IPS DF 19.7 (cell line): ENCODE data around the gene LRRC36.

Experiments
- DNase-seq: peaks from one replicate; pipeline ENCODE4 v3.0.0-alpha.2; 2013; ENCODE audit warnings: low read depth, low spot score

Gene LRRC36, protein sequence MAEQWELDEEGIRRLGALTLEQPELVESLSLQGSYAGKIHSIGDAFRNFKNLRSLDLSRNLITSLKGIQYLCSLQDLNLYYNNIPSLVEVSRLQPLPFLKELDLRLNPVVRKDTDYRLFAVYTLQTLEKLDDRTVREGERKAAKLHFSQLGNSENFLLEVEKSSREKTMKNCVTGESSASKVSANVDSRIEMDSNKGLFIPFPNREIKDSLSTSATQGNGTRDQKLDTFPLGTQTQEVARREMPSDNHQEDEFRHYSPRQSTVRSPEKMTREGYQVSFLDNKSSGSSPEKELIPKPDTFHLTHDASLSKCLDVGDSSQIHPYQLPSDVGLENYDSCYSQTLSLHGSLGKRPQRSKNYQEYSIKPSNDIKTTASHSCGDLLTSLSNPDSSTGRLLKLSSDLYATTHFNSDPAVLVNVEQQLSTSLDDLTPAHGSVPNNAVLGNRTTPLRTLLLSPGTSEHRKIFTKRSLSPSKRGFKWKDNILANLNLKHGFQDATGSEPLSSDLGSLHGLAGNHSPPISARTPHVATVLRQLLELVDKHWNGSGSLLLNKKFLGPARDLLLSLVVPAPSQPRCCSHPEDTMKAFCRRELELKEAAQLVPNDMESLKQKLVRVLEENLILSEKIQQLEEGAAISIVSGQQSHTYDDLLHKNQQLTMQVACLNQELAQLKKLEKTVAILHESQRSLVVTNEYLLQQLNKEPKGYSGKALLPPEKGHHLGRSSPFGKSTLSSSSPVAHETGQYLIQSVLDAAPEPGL

DNA sequence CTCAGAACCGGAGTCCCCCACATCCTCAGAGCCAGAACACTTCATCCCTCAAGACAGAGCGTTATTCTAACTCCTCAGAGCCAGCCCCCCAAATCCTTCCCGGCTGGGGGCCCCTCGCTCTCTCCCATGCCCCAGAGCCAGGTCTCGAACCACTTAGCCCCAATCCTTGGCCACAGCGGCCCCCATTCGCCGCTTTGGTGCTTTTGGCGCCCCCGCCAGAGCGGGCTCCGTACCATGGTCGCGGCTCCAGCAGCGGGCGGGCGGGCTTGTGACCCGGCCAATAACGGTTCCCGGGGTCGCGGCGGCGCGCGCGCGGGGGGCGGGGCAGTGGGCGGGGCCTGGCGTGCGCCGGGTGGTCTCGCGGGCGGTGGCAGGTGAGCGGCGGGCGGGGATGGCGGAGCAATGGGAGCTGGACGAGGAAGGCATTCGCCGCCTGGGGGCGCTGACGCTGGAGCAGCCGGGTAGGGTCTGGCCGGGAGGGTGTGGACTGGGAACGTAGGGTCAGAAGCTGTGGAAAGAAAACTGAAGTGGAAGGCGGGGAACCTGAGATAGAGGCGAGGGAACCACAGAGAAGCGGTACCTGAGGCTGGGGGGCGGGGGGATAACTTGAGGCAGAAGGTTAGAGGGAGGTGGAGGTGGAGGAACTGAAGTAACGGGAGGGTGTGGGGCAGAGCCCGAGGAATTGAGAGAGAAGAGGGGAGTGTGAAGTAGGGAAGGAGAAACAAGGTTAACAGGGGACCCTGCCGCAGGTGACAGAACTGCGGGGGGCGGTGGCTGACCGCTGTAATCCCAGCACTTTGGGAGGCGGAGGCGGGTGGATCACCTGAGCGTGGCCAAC lies at the start of gene LRRC36, which contains the start of gene KCTD19:
LRRC36 (plus strand) TSS at position 344 of the 838 bp plus-strand sequence; CDS start at position 392, 48 bp downstream.
KCTD19 (minus strand) TSS at position 270 of the 838 bp plus-strand sequence; CDS start at position 236, 34 bp downstream.
- DNase-seq: peak; percentile 67

DNA sequence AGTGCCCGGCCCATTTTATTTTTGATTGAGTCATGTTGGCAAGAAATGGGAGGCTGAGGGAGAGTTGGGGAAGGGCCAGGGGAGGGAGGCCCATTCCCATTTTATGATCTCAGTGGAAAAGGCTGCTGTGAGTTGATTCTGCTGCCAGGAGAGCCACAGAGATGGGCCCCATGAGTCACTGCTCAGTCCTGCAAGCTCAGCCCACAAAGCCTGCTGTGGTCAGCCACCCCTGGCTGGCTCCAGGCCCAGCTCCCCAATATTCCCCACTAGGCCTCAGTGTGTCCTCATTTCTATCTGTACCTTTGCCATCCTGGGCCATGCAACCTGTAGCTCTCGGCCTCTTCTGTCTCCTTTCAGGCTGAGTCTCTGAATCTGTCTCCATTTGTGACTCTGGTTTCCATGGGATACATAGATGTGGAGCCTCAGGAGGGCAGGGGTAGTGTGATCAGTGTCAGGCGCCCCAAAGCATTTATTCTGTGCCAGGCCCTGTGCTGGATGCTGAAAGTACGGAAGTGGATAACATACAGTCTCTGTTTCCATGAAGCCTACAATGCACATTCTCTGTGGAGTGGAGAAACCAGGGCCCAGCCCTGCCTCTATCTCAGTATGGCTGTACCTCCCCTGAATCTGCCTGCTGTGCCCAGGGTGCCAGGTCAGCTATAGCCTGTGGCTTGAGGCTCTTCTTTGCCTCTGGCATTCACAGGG lies 49.2 kb upstream of the LRRC36 start:
- no peak for DNase-seq

DNA sequence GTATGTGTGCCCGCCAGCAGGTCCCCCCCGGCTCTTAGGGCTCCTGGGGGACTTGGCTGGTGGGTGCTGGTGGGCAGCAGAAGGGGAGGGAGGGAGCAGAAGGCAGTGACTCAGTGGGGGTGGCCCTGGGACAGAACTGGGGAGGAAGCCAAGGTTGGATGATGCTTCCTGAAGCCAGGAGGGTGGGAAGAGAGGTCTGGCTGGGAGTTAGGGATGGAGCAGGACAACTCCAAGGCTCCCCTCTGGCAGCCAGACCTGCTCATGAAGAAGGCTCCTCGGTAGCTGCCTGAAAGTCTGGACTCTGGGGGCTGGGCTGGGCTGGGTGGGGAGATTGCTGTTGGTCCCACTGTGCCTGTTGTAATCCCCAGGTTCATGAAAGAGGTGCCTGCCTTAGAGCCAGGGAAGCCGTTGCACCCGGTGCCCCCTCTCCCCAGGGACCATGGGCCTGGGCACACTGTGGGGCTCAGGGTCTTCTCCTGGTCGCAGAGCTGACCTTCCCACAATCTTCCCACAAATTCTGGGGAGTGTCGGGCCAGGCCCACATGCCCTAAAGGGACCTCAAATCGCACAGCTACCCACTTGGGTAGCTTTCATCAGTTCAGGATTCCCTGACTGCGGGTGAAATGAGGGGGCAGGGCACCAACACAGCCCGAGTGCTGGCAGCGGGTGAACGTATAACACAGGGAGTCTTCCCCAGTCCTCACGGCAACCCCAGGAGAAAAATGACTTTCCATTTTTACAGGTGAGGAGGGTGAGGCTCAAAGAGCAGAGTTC lies 48.4 kb upstream of the LRRC36 start:
- DNase-seq: no peak

DNA sequence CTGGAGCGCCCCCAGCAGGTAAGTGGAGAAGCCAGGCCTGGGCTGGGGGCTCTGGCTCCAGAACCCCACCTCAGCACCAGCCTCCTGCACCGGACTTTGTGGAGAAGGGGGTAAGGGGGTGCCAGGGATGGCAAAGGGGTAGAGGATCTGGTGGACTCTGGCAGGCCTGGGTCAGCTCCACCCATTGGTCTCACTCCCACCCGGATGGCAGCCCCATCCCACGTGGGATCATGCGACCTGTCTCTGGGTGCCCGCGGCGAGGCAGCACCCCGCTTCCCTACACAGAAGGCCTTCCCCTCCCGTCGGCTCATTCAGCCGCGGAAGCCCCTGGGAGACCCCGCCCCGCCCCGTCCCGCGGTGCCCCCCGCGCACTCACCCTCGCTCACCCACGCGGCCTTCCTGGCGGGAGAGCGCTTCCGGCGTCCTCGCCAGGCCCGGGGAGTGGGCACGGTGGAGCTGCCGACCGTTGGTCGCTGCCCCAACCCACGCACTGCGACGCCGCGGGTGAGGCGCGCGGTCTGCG lies 47.8 kb upstream of the LRRC36 start:
- DNase-seq: no peak

DNA sequence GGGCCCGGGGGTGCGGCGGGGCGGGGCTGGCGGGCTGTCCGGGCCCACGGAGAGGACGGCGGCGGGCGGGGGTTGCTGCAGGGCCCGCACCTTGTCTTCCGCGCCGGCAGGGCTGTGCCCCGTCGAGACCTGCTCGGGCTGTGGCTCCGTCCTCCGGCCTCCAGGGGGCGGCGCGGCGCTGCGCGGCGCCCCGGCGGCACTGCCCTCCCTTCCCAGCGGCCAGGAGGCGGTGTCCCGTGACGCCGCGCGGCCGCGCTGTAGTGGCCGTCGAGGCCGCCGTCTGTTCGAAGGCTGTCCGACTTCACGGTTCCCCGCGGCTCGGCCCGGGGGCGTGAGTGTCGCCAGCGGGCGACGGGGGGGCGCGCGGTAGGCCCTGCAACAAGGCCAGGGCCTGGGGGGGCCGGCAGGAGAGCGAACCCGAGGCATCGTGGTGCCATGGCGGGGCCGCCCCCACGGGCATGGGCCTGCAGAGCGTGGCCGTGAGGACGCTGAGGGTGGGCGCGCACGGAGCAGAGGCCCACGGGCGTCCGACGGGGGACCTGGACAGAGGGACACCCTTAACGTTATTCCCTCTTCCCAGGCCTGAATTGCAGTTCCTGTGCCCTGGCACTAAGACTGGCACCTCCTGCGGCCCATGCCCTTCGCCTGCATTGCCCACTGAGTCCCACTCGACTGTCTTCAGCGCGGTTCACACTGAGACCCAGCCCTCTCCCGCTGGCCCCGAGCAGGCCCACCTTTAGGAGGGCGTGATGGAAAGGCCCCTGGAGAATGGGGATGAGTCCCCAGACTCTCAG lies 47.1 kb upstream of the LRRC36 start, which contains the start of gene PLEKHG4:
PLEKHG4 (plus strand) TSS at position 237 of the 794 bp plus-strand sequence; CDS start at position 750, 513 bp downstream.
- DNase-seq: no peak

DNA sequence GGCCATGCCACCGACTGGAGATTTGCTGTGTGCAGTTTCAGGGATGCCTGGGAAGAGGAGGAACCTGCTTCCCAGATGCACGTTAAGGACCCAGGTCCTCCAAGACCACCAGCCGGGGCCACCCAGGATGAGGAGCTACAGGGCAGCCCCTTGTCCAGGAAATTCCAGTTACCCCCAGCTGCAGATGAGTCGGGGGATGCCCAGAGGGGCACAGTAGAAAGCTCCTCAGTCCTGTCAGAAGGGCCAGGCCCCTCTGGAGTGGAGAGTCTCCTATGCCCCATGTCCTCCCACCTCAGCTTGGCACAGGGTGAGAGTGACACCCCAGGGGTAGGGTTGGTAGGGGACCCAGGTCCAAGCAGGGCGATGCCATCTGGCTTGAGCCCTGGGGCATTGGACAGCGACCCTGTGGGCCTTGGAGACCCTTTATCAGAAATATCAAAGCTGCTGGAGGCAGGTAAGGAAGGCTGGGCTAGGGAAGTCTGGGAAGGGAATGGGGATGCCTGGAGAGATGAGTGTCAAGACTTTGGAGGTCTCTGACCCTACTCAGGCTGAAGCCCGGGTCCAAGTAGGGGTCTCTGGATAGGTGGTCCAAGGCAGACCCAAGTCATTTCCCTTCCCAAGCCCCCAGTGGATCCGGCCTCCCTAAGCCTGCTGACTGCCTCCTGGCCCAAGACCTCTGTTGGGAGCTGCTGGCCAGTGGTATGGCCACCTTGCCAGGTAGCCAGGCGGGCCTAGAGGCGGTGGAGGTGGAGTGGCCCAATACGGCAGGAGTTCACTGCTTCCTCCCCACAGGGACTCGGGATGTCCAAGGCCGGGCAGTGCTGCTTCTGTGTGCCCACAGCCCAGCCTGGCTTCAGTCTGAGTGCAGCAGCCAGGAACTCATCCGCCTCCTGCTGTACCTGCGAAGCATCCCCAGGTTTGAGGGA lies 46.3 kb upstream of the LRRC36 start:
- DNase-seq: no peak

DNA sequence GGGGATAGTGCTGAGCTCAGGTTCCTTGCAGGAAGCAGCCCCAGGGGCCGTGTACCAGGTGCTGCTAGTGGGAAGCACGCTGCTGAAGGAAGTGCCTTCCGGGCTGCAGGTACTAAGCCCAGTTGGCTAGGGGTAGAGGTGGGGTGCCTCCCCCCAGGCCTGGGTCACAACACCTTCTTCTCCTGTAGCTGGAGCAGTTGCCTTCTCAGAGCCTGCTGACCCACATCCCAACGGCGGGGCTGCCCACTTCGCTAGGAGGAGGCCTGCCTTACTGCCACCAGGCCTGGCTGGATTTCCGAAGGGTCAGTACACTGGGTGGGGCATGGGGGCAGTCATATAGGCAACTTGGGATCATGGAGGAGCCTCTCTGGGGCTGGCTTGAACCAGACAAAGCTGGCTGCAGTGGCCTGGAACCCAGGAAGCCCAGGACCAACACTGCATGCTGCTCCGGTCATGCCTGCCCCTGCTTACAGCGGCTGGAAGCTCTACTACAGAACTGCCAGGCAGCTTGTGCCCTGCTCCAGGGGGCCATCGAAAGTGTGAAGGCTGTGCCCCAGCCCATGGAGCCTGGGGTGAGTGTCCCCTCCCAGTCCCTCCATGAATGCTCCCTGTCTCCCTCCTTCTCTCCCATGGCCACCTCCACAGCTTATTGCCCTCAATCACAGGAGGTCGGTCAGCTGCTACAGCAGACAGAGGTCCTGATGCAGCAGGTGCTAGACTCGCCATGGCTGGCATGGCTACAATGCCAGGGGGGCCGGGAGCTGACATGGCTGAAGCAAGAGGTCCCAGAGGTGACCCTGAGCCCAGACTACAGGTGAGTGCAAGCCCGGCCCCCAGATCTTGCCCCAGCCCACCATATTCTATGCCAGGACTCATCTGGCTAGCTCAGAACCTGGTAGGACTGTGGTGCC lies 44.8 kb upstream of the LRRC36 start:
- no peak for DNase-seq

DNA sequence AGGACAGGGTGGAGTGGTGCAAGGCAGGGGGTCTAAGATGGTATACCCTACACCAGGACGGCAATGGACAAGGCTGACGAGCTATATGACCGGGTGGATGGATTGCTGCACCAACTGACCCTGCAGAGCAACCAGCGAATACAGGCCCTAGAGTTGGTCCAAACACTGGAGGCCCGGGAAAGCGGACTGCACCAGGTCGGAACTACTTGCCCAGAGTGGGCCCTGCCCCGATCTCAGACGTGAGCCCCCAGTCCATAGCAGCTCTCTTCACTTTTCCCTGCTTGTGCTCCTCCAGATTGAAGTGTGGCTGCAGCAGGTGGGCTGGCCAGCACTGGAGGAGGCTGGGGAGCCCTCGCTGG lies 44.2 kb upstream of the LRRC36 start:
- DNase-seq: no peak

DNA sequence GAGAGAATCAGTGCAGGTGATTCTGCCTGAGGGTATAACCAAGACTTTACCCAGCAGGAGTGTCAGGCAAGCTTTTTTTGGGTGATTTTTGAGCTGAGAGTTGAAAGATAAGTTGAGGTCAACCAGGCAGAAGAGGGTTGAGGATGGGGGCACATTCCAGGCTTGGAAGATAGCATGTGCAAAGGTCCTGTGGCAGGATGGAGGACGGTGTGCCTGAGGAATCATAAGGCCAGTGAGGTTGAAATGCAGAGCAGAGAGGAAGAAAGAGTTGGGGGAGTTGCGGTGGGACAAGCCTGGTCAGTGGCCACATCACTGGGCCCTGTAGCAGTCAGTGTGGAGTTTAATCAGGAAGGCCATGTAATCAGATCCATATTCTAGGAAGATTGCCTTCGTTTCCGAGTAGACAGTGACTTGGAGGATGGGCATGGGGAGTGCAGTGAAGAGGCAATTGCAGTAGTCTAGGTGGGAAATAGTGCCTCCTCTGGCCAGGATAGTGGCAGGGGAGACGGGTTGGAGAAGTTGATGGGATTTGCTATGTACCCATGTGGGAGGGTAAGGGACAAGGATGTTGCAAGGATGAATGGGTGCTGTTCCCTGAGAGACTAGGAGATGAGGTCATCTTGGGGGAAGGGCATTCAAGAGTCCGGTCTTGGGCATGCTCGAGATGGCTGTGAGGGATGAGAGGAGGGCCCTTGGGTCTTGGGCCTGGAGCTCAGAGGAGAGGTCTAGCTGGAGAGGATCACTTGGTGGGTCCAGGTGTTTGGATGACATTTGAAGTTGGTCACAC lies 43.4 kb upstream of the LRRC36 start:
- no peak for DNase-seq

DNA sequence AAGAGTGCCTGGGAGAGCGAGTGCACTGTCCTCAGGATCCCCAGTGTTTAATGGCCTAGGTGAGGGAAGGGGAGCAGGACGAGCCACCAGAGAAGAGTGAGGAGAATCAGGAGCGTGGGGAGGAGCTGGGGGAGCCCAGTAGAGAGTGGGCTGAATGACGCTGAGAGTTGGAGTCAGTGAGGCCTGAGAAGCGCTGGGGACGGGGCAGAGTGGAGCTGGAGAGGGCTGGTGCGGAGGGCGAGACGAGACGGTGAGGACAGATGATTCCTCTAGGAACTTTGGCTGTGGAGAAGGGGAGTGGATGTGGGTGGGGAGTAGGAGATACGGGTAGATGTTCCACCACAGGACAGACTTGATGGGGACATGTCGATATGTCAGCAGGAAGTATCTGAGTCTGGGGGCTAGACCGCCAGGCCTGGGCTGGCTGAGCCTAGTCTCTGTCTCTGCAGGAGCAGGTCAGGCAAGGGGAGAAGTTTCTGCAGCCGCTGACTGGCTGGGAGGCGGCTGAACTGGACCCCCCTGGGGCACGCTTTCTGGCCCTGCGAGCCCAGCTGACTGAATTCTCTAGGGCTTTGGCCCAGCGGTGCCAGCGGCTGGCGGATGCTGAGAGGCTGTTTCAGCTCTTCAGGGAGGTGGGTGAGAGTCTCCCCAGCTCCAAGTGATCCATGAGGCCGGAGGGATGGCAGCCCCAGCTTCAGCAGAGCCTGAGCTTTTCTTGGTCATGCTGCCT lies 42.6 kb upstream of the LRRC36 start:
- DNase-seq: no peak

DNA sequence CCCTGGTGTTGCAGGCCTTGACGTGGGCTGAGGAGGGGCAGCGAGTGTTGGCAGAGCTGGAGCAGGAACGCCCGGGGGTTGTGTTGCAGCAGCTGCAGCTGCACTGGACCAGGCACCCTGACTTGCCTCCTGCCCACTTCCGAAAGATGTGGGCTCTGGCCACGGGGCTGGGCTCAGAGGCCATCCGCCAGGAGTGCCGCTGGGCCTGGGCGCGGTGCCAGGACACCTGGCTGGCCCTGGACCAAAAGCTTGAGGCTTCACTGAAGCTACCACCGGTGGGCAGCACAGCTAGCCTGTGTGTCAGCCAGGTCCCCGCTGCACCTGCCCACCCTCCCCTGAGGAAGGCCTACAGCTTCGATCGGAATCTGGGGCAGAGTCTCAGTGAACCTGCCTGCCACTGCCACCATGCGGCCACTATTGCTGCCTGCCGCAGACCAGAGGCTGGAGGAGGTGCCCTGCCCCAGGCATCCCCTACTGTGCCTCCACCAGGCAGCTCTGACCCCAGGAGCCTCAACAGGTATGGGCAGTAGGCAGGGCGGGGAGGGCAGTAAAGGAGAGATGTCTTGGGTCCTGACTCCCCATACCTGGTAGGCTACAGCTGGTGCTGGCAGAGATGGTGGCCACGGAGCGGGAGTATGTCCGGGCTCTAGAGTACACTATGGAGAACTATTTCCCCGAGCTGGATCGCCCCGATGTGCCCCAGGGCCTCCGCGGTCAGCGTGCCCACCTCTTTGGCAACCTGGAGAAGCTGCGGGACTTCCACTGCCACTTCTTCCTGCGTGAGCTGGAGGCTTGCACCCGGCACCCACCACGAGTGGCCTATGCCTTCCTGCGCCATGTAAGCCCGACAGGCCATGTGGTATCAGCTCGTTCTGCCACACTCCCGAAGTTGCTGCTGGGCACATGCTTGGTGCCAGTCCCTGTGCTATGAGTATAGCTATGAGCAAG lies 41.6 kb upstream of the LRRC36 start:
- peak; percentile 45 for DNase-seq

DNA sequence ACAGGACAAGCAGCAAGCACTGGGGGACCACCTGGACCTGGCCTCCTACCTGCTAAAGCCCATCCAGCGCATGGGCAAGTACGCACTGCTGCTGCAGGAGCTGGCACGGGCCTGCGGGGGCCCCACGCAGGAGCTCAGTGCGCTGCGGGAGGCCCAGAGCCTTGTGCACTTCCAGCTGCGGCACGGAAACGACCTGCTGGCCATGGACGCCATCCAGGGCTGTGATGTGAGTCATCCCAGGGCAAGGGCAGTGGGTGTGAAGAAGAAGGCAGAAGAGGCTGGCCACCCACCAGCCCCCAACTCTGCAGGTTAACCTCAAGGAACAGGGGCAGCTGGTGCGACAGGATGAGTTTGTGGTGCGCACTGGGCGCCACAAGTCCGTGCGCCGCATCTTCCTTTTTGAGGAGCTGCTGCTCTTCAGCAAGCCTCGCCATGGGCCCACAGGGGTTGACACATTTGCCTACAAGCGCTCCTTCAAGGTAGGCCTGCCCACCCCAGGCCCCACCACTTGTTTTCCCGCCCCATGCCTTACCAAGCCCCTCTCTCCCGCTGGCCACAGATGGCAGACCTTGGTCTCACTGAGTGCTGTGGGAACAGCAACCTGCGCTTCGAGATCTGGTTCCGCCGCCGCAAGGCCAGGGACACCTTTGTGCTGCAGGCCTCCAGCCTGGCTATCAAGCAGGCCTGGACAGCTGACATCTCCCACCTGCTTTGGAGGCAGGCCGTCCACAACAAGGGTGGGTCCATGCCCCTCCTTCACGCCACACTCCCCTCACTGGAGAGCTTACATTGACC lies 40.0 kb upstream of the LRRC36 start:
- DNase-seq: no peak

DNA sequence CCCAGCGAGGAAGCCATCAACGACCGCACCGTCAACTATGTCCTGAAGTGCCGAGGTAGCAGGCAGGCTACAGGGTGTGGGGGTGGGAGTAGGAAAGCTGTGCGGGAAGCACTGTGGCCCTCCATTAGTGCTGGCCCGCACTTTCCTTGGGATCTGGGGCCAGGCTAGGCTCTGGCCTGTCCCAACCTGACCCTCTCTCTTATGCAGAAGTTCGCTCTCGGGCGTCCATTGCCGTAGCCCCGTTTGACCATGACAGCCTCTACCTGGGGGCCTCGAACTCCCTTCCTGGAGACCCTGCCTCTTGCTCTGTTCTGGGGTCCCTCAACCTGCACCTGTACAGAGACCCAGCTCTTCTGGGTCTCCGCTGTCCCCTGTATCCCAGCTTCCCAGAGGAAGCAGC lies 38.7 kb upstream of the LRRC36 start:
- DNase-seq: no peak

DNA sequence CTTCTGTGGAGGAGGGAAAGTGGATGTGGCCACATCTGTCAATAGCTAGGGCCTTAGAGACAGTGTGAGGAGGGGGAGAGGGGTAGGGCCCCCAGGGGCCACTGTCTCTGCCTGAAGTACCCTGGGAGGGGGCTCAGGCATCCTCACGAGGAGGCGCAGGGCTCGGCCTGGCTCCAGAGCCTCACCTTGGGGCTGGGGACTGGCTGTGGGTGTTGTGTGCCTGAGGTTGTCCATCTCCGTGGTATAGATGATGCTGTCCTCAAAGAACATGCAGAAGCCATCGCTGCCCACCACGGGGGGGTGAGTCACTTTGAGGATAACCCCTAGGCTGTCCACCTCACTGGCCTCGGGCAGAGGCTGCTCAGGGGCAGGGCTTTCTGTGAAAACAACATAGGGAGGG lies 35.2 kb upstream of the LRRC36 start:
- no peak for DNase-seq
